B cell (primary cell): ENCODE measurements around the gene CACNG7. TPM values are rescaled to one million over a fixed set of nuclear protein-coding genes. Genes with fewer than 3 reads are reported as not detected.

Experiments used
- ATAC-seq: fragments of 200-7000 bp; cut with Tn5 transposase; one replicate; pipeline ENCODE4 v1.10.0; 2021; ENCODE audit warnings: low read depth, mild to moderate bottlenecking, moderate number of reproducible peaks, moderate library complexity
- CTCF ChIA-PET: fragments of 350-600 bp; sonication (Branson Sonifier 250); formaldehyde crosslinking; loops from one replicate; lab custom pipeline; 2021; ENCODE audit warnings: antibody characterized with exemption, inconsistent platforms; lab: Charles Lee
- POLR2A ChIA-PET: fragments of 350-600 bp; sonication (Branson Sonifier 250); formaldehyde crosslinking; loops from one replicate; lab custom pipeline; 2021; ENCODE audit warnings: antibody characterized with exemption; lab: Charles Lee
- DNase-seq: peaks from one replicate; pipeline ENCODE4 v3.0.0; 2013
- H2AFZ ChIP-seq: 2 replicates; pipeline ENCODE4 v1.6.1; 2012; ENCODE audit warnings: mild to moderate bottlenecking, low read depth, low read length; ENCODE audit not compliant: insufficient read depth, poor library complexity, severe bottlenecking
- H3K27ac ChIP-seq, 2 donors: 1 replicate in 1 of 2; 2 replicates in 1 of 2; pipeline ENCODE4 v1.5.1; 2012 to 2013; ENCODE audit warnings: low read length in 2 of 2, mild to moderate bottlenecking in 2 of 2, moderate library complexity in 1 of 2
- H3K27me3 ChIP-seq, 4 experiments: fragments of 200-600 bp in 1 of 4; sonication (generic) in 1 of 4; replicated peaks in 1 of 4; 1 replicate in 2 of 4; 2 replicates in 2 of 4; pipeline versions ENCODE4 v1.6.1 to v1.7.0; 2013 to 2016; ENCODE audit warnings: low read length in 3 of 4, mild to moderate bottlenecking in 2 of 4, mixed read lengths in 1 of 4, moderate library complexity in 1 of 4; ENCODE audit not compliant: insufficient read depth in 4 of 4, control insufficient read depth in 3 of 4; ENCODE audit errors: control extremely low read depth in 1 of 4
- H3K36me3 ChIP-seq, 2 experiments: replicated peaks in 1 of 2; 1 replicate in 1 of 2; 2 replicates in 1 of 2; pipeline versions ENCODE4 v1.6.1 to v1.7.1; 2013; ENCODE audit warnings: low read length in 1 of 2; ENCODE audit not compliant: insufficient read depth in 2 of 2, control insufficient read depth in 1 of 2; ENCODE audit errors: control extremely low read depth in 1 of 2, extremely low read depth in 1 of 2
- H3K4me1 ChIP-seq, 2 donors: fragments of 200-600 bp in 1 of 2; sonication (generic) in 1 of 2; 1 replicate in 1 of 2; 2 replicates in 1 of 2; pipeline versions ENCODE4 v1.5.1 to v1.6.1; 2013 to 2017; ENCODE audit warnings: low read length in 2 of 2; ENCODE audit not compliant: control insufficient read depth in 2 of 2, insufficient read depth in 2 of 2
- H3K4me2 ChIP-seq: replicated peaks from 2 replicates; pipeline ENCODE3; 2012; ENCODE audit warnings: mild to moderate bottlenecking, low read depth, low read length; ENCODE audit not compliant: poor library complexity, severe bottlenecking
- H3K4me3 ChIP-seq, 5 experiments: fragments of 200-600 bp in 1 of 5; sonication (generic) in 1 of 5; 1 replicate in 3 of 5; 2 replicates in 2 of 5; pipeline versions ENCODE4 v1.5.1 to v1.7.0; 2011 to 2016; ENCODE audit warnings: low read length in 4 of 5, mild to moderate bottlenecking in 4 of 5, low read depth in 2 of 5, control low read depth in 1 of 5, moderate library complexity in 1 of 5; ENCODE audit not compliant: insufficient read depth in 1 of 5; ENCODE audit errors: control extremely low read depth in 1 of 5, extremely low read depth in 1 of 5
- H3K79me2 ChIP-seq: fragments of 200-600 bp; sonication (generic); one replicate; pipeline ENCODE4 v1.6.0; 2016; ENCODE audit warnings: low read length; ENCODE audit not compliant: control insufficient read depth, insufficient read depth
- H3K9ac ChIP-seq: fragments of 200-600 bp; sonication (generic); 2 replicates; pipeline ENCODE4 v1.6.1; 2017; ENCODE audit warnings: mild to moderate bottlenecking, low read length, moderate library complexity
- H3K9me3 ChIP-seq, 3 donors: one replicate each; pipeline versions ENCODE4 v1.6.1 to v1.7.1; 2013; ENCODE audit warnings: low read length in 2 of 3; ENCODE audit not compliant: control insufficient read depth in 2 of 3, insufficient read depth in 1 of 3; ENCODE audit errors: control extremely low read depth in 1 of 3
- H4K20me1 ChIP-seq: 2 replicates; pipeline ENCODE4 v1.6.0; 2012; ENCODE audit warnings: mild to moderate bottlenecking, low read length; ENCODE audit not compliant: insufficient read depth, control insufficient read depth, poor library complexity, severe bottlenecking
- H3K27ac Mint-ChIP-seq: one replicate; pipeline ENCODE4 v1.8.0; 2021; ENCODE audit warnings: mixed read lengths
- H3K27me3 Mint-ChIP-seq: one replicate; pipeline ENCODE4 v1.8.0; 2021; ENCODE audit warnings: mixed read lengths
- H3K4me1 Mint-ChIP-seq: one replicate; pipeline ENCODE4 v1.8.0; 2021; ENCODE audit warnings: mixed read lengths
- H3K4me3 Mint-ChIP-seq: one replicate; pipeline ENCODE4 v1.8.0; 2021; ENCODE audit warnings: mixed read lengths
- H3K9me3 Mint-ChIP-seq: one replicate; pipeline ENCODE4 v1.8.0; 2022; ENCODE audit warnings: mixed read lengths; ENCODE audit not compliant: insufficient read depth
- EZH2 ChIP-seq: IDR thresholded peaks from 2 replicates; pipeline ENCODE4 v1.6.1; 2012; ENCODE audit warnings: borderline replicate concordance, low read depth, mild to moderate bottlenecking, moderate library complexity, low read length; ENCODE audit not compliant: insufficient read depth, poor library complexity, severe bottlenecking
- WGBS: methylation state at CpG from one replicate; pipeline ENCODE4 v1.1.5; 2013; ENCODE audit warnings: missing lambda C conversion rate; ENCODE audit not compliant: insufficient coverage; 5-methylcytosine and 5-hydroxymethylcytosine counted together
- intact Hi-C: fragments of 100-400 bp; cut with micrococcal nuclease; formaldehyde crosslinking; loops from one replicate; pipeline ENCODE4 v1.10.0; 2022
- polyA plus RNA-seq: library from polyadenylated mRNA; depleted of rRNA; stranded (reverse); fragments of >200 nt; gene quantifications from 2 replicates; pipeline ENCODE4 v1.2.3, GENCODE V29; 2012
- total RNA-seq, 2 donors: library from RNA; stranded (reverse); fragments of 120-200 nt in 1 of 2; gene quantifications; 1 replicate in 1 of 2; 2 replicates in 1 of 2; pipeline versions ENCODE4 v1.2.3 to v1.2.4, GENCODE V29; 2013 to 2022
- TF ChIP-seq, protein P1 (sequence below): fragments of 200-600 bp; IDR thresholded peaks from one replicate; pipeline ENCODE4 v1.8.0; 2022; ENCODE audit warnings: antibody characterized with exemption, mild to moderate bottlenecking

The CACNG7 gene
- total and polyA plus RNA-seq, 2 donors (not counting 1 experiment from before 2014, with no cell fraction given), result not detected

DNA sequence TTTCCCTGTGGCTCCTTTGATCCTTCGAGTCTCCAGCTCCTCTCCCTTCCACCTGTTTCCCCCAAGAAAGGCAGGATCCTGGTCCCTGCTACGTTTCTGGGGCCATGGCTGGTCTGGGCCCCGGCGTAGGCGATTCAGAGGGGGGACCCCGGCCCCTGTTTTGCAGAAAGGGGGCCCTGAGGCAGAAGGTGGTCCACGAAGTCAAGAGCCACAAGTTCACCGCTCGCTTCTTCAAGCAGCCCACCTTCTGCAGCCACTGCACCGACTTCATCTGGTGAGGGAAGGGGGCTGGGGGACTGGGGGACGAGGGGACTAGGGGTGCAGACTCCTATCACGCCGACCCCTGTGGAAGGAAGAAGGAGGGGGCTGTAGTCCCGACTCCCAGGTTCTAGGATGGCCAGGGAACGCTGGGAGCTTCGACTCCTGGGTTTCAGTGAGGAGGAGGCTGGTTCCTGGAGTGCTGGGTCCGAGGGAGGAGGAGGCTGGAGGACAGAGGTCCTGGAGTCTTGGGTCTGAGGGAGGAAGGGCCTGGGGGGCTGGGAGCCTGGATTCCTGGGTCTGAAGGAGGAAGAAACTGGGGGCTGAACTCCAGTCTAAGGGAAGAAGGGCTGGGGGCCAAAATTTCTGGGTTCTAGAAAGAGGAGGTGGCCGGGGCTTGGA lies 26.6 kb upstream of the CACNG7 start:
- Histone ChIP-seq H4K20me1 (no peaks in the 10 kb centered on the region), H3K27ac (no peak overlapping the region), H3K4me3 (peak overlapping the region in 3 of 5 experiments; percentile 29 to 41 (median 34)), H3K36me3 (no peaks in the 10 kb centered on the region), H3K9ac (peak overlapping the region; percentile 27), H3K4me1 (peaks cover 44 to 58% of the 10 kb centered on the region in 2 donors), H3K27me3 (peaks cover 0 to 60% (median 43%) of the 10 kb centered on the region in 4 experiments), H3K79me2 (no peaks in the 10 kb centered on the region), H3K9me3 (peaks cover 0 to 16% (median 0%) of the 10 kb centered on the region in 3 donors), H3K4me2 (peak overlapping the region; percentile 86), H2AFZ (peak overlapping the region; percentile 43)
- DNase-seq (no peak), ATAC-seq (no peak)
- no peak overlapping the region for H3K27ac Mint-ChIP-seq
- POLR2A ChIA-PET, result no interaction called here
- 6% methylated on average over 14 of the region's 18 CpGs for WGBS
- H3K4me3 Mint-ChIP-seq, result peak overlapping the region; percentile 55
- intact Hi-C loops, result loop anchor here (1.0 to 5.0 kb wide), 2 partner anchors 29 to 40 kb away; no protein-coding TSS in a partner anchor
- peaks cover 23% of the 10 kb centered on the region for H3K4me1 Mint-ChIP-seq
- no peak for TF ChIP-seq EZH2
- TF ChIP-seq, protein P1, sequence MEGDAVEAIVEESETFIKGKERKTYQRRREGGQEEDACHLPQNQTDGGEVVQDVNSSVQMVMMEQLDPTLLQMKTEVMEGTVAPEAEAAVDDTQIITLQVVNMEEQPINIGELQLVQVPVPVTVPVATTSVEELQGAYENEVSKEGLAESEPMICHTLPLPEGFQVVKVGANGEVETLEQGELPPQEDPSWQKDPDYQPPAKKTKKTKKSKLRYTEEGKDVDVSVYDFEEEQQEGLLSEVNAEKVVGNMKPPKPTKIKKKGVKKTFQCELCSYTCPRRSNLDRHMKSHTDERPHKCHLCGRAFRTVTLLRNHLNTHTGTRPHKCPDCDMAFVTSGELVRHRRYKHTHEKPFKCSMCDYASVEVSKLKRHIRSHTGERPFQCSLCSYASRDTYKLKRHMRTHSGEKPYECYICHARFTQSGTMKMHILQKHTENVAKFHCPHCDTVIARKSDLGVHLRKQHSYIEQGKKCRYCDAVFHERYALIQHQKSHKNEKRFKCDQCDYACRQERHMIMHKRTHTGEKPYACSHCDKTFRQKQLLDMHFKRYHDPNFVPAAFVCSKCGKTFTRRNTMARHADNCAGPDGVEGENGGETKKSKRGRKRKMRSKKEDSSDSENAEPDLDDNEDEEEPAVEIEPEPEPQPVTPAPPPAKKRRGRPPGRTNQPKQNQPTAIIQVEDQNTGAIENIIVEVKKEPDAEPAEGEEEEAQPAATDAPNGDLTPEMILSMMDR, result peak; percentile 11
- CTCF ChIA-PET, result interaction anchor here (0.8 to 1.7 kb wide), 4 partner anchors 10 to 29 kb away, joined by 3 to 10 read pairs (median 6); partner anchors contain the start of gene MYADM
- peaks cover 26% of the 10 kb centered on the region for H3K27me3 Mint-ChIP-seq
- H3K9me3 Mint-ChIP-seq, result no peaks in the 10 kb centered on the region

DNA sequence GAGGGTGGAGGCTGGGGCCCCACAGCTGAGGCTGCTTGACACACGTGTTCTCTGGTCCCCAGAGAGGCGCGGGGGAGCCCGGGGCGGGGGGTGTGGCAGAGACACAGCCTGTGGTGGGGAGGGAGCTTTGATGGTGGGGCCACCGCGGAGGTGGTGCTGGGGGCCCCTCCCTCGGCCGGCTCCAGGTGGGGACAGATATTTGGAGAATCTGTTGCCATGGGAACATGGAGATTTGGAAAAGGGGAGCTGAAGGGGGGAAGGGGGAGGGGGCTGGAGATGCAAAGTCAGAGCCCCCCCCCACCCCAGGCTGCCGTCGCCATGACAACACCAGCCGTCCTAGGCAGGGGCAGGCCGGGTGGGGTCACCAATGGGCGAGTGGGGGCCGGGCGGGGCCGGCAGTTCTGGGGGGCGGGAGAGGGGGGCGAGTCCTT lies 25.8 kb upstream of the CACNG7 start:
- no peaks in the 10 kb centered on the region for H3K9me3 Mint-ChIP-seq
- no peak overlapping the region for H3K27ac Mint-ChIP-seq
- H3K4me3 ChIP-seq, result no peak overlapping the region
- TF ChIP-seq, protein P1, result no peak
- TF ChIP-seq EZH2, result no peak
- 0% methylated on average over 9 of the region's 19 CpGs for WGBS
- DNase-seq (peak; percentile 73), ATAC-seq (peak; percentile 26)
- peak overlapping the region; percentile 45 for H3K4me3 Mint-ChIP-seq
- peaks cover 20% of the 10 kb centered on the region for H3K4me1 Mint-ChIP-seq
- H3K4me2 ChIP-seq, result peak overlapping the region; percentile 86
- H3K27me3 ChIP-seq, result peaks cover 0 to 60% (median 43%) of the 10 kb centered on the region in 4 experiments
- intact Hi-C loops, result loop anchor here (5.0 kb wide), 1 partner anchor 41 kb away; no protein-coding TSS in a partner anchor
- ChIA-PET POLR2A (no interaction called here), CTCF (interaction anchor here (1.4 to 1.7 kb wide), 2 partner anchors 11 to 458 kb away, joined by 3 to 7 read pairs; no protein-coding TSS in a partner anchor)
- no peaks in the 10 kb centered on the region for H3K79me2 ChIP-seq
- peaks cover 0 to 16% (median 0%) of the 10 kb centered on the region in 3 donors for H3K9me3 ChIP-seq
- no peak overlapping the region for H3K9ac ChIP-seq
- no peaks in the 10 kb centered on the region for H4K20me1 ChIP-seq
- H3K36me3 ChIP-seq, result no peaks in the 10 kb centered on the region
- no peak overlapping the region for H2AFZ ChIP-seq
- H3K27ac ChIP-seq, result no peak overlapping the region
- peaks cover 42 to 57% of the 10 kb centered on the region in 2 donors for H3K4me1 ChIP-seq
- H3K27me3 Mint-ChIP-seq, result peaks cover 26% of the 10 kb centered on the region
